Omental fat pad (tissue), 4 donors: ENCODE measurements around the gene ENTHD1. TPM values are rescaled to one million over a fixed set of nuclear protein-coding genes. Genes with fewer than 3 reads are reported as not detected.

ENCODE experiments used
- ATAC-seq: fragments of 150-250 bp; one replicate; pipeline ENCODE4 v1.9.1; 2016; ENCODE audit warnings: mild to moderate bottlenecking, moderate library complexity; ENCODE audit not compliant: low FRiP score
- DNase-seq: peaks from one replicate; pipeline ENCODE4 v3.0.0-alpha.2; 2019; ENCODE audit warnings: low spot score
- total RNA-seq, 4 donors: library from RNA; depleted of rRNA; stranded (reverse); fragments of >200 nt; gene quantifications; one replicate each; pipeline ENCODE4 v1.1.0, GENCODE V29; 2016
- TF ChIP-seq, protein P1 (sequence below), 3 donors: fragments of 450-650 bp; IDR thresholded peaks; one replicate each; pipeline ENCODE4 v1.5.1; 2016 to 2017; ENCODE audit warnings: antibody characterized with exemption in 3 of 3, mild to moderate bottlenecking in 3 of 3, moderate library complexity in 2 of 3

The ENTHD1 gene
- total RNA-seq, 4 donors from 2014 or later, result not detected

- ATAC-seq, result no peak
- TF ChIP-seq, protein P1, sequence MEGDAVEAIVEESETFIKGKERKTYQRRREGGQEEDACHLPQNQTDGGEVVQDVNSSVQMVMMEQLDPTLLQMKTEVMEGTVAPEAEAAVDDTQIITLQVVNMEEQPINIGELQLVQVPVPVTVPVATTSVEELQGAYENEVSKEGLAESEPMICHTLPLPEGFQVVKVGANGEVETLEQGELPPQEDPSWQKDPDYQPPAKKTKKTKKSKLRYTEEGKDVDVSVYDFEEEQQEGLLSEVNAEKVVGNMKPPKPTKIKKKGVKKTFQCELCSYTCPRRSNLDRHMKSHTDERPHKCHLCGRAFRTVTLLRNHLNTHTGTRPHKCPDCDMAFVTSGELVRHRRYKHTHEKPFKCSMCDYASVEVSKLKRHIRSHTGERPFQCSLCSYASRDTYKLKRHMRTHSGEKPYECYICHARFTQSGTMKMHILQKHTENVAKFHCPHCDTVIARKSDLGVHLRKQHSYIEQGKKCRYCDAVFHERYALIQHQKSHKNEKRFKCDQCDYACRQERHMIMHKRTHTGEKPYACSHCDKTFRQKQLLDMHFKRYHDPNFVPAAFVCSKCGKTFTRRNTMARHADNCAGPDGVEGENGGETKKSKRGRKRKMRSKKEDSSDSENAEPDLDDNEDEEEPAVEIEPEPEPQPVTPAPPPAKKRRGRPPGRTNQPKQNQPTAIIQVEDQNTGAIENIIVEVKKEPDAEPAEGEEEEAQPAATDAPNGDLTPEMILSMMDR (IDR thresholded peaks at IDR 0.05), result no peak
- DNase-seq, result no peak
These were observed 23.7 kb upstream of the ENTHD1 start for GRCh38 chr22:39917197-39917643.

DNA sequence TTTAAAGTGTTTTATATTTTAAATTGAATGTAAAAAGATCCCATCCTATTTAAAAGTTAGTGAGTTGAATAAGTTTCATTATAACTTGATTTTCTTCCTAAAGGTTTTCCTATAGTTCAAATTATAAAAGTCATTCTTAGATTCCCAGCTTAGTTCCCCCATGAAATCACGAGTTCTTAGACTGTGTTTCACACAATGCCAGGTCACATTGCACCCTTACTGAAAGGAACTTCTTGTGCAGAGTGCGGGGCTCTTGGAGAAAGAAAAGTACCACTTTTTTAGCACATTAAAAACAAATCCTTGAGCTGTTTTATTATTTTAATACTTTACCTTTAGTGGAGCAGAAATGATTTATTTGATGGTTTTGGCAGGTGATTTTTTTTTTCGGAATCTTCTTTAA lies 22.9 kb upstream of the ENTHD1 start:
- ATAC-seq (no peak), DNase-seq (no peak)
- TF ChIP-seq, protein P1 (IDR thresholded peaks at IDR 0.05), result no peak

DNA sequence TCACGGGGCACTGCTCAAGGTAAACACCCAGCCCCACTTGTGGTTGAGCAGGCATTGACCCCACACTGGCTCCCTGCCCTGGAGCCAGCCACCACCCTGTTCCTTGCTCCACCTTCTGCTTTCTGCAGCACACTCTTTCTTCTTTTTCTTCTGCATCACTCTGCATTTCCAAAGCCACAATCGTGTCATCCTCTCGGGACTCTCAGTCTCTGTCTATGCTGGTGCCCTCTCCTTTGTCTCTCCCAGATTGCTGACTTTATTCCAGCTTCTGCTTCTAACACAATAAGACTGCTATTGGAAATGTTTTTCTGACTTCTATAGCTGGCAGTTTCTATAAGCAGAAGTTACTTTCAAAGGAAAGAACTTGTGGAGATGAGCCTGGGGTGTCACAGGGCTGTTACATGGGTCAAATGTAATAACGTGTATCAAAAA lies 21.8 kb upstream of the ENTHD1 start:
- TF ChIP-seq, protein P1 (IDR thresholded peaks at IDR 0.05), result no peak
- DNase-seq (no peak), ATAC-seq (no peak)

DNA sequence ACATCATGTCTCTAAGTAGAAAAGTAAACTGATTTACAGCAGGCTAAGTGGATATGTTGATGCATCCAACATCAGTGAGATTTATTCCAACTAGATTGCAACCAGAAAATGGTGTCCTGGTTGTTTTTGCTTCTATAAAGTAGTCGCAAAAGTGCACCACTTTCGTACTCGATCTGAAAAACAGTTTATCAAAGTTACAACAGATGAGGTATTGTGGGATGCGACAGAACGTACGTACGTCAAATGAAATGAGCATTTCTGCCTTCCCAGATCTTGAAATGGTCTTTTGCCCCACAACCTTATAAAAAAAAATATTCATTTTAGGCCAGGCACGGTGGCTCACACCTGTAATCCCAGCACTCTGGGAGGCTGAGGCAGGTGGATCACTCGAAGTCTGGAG lies 21.0 kb upstream of the ENTHD1 start:
- no peak for DNase-seq
- no peak for ATAC-seq
- TF ChIP-seq, protein P1 (IDR thresholded peaks at IDR 0.05), result no peak

DNA sequence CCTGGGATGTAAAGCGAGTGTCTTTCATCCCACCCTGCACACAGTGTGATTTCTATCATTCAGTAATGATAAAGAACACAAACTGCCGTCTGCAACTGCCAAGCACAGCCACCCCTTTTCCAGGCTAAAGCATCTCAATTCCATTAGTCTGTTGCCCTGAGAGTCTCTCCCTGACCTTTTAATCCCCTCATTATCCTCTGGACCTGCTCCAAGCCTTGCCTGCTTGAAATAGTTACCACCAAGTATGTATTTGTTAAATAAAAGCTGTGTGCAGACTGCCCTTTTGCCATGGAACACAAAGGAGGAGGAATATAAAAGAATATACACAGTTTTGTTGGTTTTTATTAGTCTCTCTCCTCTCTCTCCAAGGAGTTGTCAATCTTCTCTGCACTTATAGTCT lies 20.3 kb upstream of the ENTHD1 start:
- DNase-seq, result no peak
- no peak for ATAC-seq
- TF ChIP-seq, protein P1 (IDR thresholded peaks at IDR 0.05), result no peak

DNA sequence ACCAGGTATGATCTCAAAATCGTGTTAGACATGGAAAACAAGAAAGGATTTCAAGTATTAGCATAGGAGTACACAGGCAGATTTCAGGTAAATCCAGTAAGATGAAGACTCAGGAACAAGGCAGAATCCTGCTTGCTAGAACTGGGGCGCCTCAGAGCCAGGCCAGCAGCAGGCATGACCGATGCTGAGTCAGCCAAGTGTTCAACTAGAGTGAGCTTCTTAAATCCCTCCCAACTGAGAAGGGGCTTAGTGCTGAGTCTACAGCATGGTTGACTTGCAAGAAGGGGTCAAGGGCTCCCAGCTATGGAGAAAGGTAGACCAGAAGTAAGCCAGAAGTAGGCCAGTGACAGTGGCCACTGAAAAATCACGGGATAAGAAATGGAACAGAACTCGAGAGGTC lies 19.8 kb upstream of the ENTHD1 start:
- TF ChIP-seq, protein P1 (IDR thresholded peaks at IDR 0.05), result no peak
- no peak for DNase-seq
- no peak for ATAC-seq

GRCh38 chr22:39910876-39911613 lies 17.5 kb upstream of the ENTHD1 start:
- ATAC-seq (no peak), DNase-seq (no peak)
- TF ChIP-seq, protein P1 (IDR thresholded peaks at IDR 0.05), result no peak
